Heart left ventricle (tissue), 16 donors: ENCODE results near the gene KLF7. TPM values are rescaled to one million over a fixed set of nuclear protein-coding genes. Genes with fewer than 3 reads are reported as not detected.

Experiments used
- ATAC-seq, 4 donors: fragments of 200-7000 bp; cut with Tn5 transposase; one replicate each; pipeline ENCODE4 v1.9.1; 2020 to 2022; ENCODE audit warnings: moderate library complexity in 4 of 4, mild to moderate bottlenecking in 3 of 4, moderate number of reproducible peaks in 1 of 4
- DNase-seq, 5 donors: peaks; one replicate each; pipeline ENCODE4 v3.0.0-alpha.2; 2020
- H3K27ac ChIP-seq, 12 donors: fragments of 200-600 bp; sonication (generic) in 4 of 12; one replicate each; pipeline versions ENCODE4 v1.5.0 to v1.8.0; 2016 to 2022; ENCODE audit warnings: mild to moderate bottlenecking in 2 of 12
- H3K27me3 ChIP-seq, 9 donors: fragments of 200-600 bp; sonication (generic) in 2 of 9; one replicate each; pipeline versions ENCODE4 v1.5.1 to v1.8.0; 2016 to 2022; ENCODE audit warnings: mild to moderate bottlenecking in 3 of 9
- H3K36me3 ChIP-seq, 9 donors: fragments of 200-600 bp; sonication (generic) in 2 of 9; one replicate each; pipeline versions ENCODE4 v1.5.0 to v1.8.0; 2018 to 2022; ENCODE audit warnings: mild to moderate bottlenecking in 2 of 9
- H3K4me1 ChIP-seq, 12 donors: fragments of 200-600 bp; sonication (generic) in 4 of 12; one replicate each; pipeline versions ENCODE4 v1.5.0 to v1.8.0; 2016 to 2022; ENCODE audit warnings: mild to moderate bottlenecking in 3 of 12
- H3K4me3 ChIP-seq, 12 donors: fragments of 200-600 bp; sonication (generic) in 4 of 12; one replicate each; pipeline versions ENCODE4 v1.5.0 to v1.8.0; 2017 to 2022; ENCODE audit warnings: mild to moderate bottlenecking in 9 of 12, moderate library complexity in 4 of 12
- H3K9me3 ChIP-seq, 12 donors: fragments of 200-600 bp; sonication (generic) in 4 of 12; one replicate each; pipeline versions ENCODE4 v1.5.0 to v1.8.0; 2016 to 2022; ENCODE audit warnings: mild to moderate bottlenecking in 1 of 12
- CTCF ChIP-seq, 12 donors: fragments of 200-600 bp; sonication (generic) in 4 of 12; IDR thresholded peaks; one replicate each; pipeline versions ENCODE4 v1.5.0 to v1.8.0; 2018 to 2022; ENCODE audit warnings: antibody characterized with exemption in 12 of 12, mild to moderate bottlenecking in 5 of 12
- POLR2A ChIP-seq, 2 donors: fragments of 450-650 bp; IDR thresholded peaks; one replicate each; pipeline ENCODE4 v1.6.1; 2017; ENCODE audit warnings: antibody characterized with exemption in 2 of 2, mild to moderate bottlenecking in 2 of 2, moderate library complexity in 2 of 2
- WGBS, 4 donors: extraction: QIAGEN DNeasy Blood & Tissue Kit in 2 of 4; methylation state at CpG; one replicate each; pipeline versions ENCODE4 v1.1.5 to v1.1.7; 2013 to 2018; 5-methylcytosine and 5-hydroxymethylcytosine counted together
- intact Hi-C, 10 donors: fragments of 100-400 bp; cut with DNase I; formaldehyde crosslinking; loops; one replicate each; pipeline versions ENCODE4 v1.11.1 to v1.14.2; 2022
- polyA plus RNA-seq, 2 donors: library from polyadenylated mRNA; stranded (reverse); fragments of 200-250 nt; gene quantifications; one replicate each; pipeline ENCODE4 v1.2.3, GENCODE V29; 2013
- total RNA-seq, 9 donors: library from RNA; depleted of rRNA in 2 of 9; stranded (reverse); fragments of >200 nt in 2 of 9; fragmentation: NEBNext Ultra II Directional in 3 of 9; extraction: Animal tissue kit (Norgen Biotek cat#: 25700) in 3 of 9; gene quantifications; one replicate each; pipeline versions ENCODE4 v1.1.0 to v1.2.4, GENCODE V29; 2016 to 2023
- donor health status: ischemic (EF 13 %, LVEDD 7.1; RV severe dilation, severe dysfunction).
- donor health status: healthy with polysubstance abuse.
- donor health status: DM: no; HTN: yes; CAD: no.
- donor health status: DM: no; HTN: no; CAD: no.
- donor health status: ischemic (EF 25% LVEDD 6.9; RV normal size, moderate dysfunction).
- donor health status: ischemic (EF 25% LVEDD 5.7; RV mildly dilated, moderate dysfunction).
- donor health status: healthy.
- donor health status: DM: yes; HTN: yes; CAD: no.
- donor health status: ischemic (EF 35%, LVEDD 5.7; RV mildly dilated, moderate dysfunction).
- donor health status: nonischemic (EF 11% LVEDD 7.7; RV severe dilation, severe dysfunction).
- donor health status: DM: yes; HTN: yes; CAD: no.
- donor health status: PGD.
- donor health status: ischemic (EF 29% LVEDD 5.4; RV normal size, mild dysfunction).
- donor health status: nonischemic (EF 23%, LVEDD 6.1; RV moderate dilation, normal function).

The KLF7 gene
- total and polyA plus RNA-seq, 11 donors = 5.0 to 49.8 (median 26.2) TPM

DNA sequence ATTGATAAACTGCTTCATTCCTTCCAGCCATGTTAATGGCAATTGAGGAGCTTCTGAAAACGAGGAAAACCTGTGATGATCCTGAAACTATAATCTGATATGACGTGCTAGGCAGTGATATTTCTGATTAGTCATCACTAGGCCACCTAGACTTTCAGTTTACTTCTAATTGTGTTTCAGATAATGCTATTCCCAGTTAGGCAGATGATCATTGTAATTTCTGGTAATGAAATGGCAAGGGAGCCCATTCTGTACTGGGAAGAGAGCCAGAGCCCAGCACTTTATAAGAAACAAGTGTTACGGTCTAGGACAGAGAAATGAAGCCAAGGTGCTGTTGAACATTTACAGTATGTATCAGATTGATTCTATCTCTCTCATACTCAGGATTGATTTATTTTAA lies 120.2 kb downstream of the KLF7 start:
- no peak for ATAC-seq
- no peak for DNase-seq
- TF ChIP-seq POLR2A (IDR thresholded peaks at IDR 0.05) (no peak), CTCF (IDR thresholded peaks at IDR 0.05) (no peak)
- H3K36me3 ChIP-seq = no peaks in the 10 kb centered on the region
- H3K27me3 ChIP-seq = no peaks in the 10 kb centered on the region
- no peaks in the 10 kb centered on the region for H3K9me3 ChIP-seq
- intact Hi-C loops = loop anchor here in 8 of 10 donors (5.0 to 10.0 kb wide), 4 partner anchors 119 to 429 kb away; partner anchors contain the start of gene KLF7 (in 1 of the 8)
- 73 to 86% (median 84%) methylated on average over 3 of the region's 3 CpGs for WGBS, 4 donors
- H3K4me1 ChIP-seq = peaks cover 0 to 25% (median 6%) of the 10 kb centered on the region in 12 donors
- no peak overlapping the region for H3K27ac ChIP-seq
- H3K4me3 ChIP-seq = no peak overlapping the region

DNA sequence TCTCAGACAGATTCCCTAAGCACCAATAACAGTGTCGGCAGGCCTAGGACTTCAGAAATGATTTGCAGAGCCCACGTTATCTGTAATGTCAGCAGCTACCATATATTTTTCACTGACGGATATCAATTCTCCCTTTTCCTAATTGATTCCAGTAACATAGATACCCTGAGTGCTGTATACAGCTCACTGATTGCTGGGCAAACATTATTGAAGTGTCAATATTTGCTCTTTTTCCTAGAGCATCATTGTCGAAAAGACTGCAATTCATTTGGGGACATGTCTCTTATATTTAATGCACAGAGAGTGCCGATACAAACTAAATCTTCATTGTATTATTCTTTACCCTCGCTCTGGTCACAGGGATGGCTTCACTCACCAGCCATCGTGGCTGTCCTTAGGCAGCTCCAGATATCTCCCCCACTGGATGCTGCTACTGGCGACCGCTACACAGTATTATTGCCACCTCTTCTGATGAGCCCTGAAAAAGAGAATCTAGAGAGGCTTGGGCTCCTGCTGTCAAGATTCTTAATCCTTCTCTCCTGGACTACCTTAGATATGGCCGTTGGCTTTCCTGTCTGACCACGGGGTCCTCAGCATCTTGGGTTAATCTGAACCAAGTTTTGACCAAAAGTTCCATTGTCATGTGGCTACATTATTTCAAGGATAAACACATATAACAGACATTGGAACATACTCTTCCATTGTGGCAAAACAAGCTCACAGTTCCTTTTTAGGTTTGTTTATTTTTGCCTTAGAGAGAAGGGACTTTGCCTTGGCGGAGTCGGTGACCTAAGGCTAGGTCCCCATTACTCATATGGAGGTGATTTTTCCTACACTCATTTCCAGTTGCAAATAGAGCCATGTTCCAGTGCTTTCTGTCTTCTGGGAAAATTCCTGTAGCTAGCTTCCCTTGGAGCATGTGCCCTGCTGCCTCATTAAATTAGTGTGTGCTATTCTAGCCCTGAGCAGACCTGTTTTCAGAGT lies 121.1 kb downstream of the KLF7 start:
- intact Hi-C loops = loop anchor here in 8 of 10 donors (5.0 to 10.0 kb wide), 5 partner anchors 120 to 430 kb away; partner anchors contain the start of gene KLF7 (in 1 of the 8)
- WGBS, 4 donors = 96% methylated on average over 13 of the region's 13 CpGs
- H3K4me3 ChIP-seq = no peak overlapping the region

DNA sequence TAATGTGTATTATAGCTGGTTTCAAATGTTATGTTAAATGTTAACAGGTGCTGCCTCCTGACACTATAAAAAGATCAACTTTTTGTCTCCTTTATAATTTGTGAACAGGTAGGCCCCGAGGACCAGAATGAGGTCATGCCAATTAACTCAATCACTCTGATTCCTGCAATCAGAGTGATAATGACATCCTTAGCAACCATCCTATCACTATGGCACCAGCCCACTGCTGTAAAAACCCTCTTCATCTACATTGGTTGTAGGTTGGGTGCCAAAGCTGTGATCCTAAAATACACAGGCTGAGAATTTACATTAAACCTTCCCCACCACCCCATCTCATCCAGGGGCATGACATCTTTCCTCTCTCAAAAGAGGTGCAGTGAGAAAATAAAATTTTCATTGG lies 122.9 kb downstream of the KLF7 start:
- 68 to 86% (median 81%) methylated on average over 1 of the region's 1 CpG for WGBS, 4 donors
- Histone ChIP-seq H3K9me3 (no peaks in the 10 kb centered on the region), H3K27ac (no peak overlapping the region), H3K4me1 (peaks cover 0 to 36% (median 6%) of the 10 kb centered on the region in 12 donors), H3K4me3 (no peak overlapping the region), H3K27me3 (no peaks in the 10 kb centered on the region), H3K36me3 (no peaks in the 10 kb centered on the region)
- ATAC-seq (no peak), DNase-seq (no peak)
- intact Hi-C loops = loop anchor here in 6 of 10 donors (5.0 to 10.0 kb wide), 4 partner anchors 122 to 432 kb away; partner anchors contain the start of gene KLF7 (in 1 of the 6)
- no peak for TF ChIP-seq POLR2A (IDR thresholded peaks at IDR 0.05)
- no peak for TF ChIP-seq CTCF (IDR thresholded peaks at IDR 0.05)

More for the DNA sequence above, 121.1 kb downstream of the KLF7 start:
- H3K27me3 ChIP-seq = no peaks in the 10 kb centered on the region
- H3K36me3 ChIP-seq = no peaks in the 10 kb centered on the region
- no peak for TF ChIP-seq CTCF (IDR thresholded peaks at IDR 0.05)
- DNase-seq = no peak
- H3K27ac ChIP-seq = no peak overlapping the region
- no peak for ATAC-seq
- peaks cover 0 to 28% (median 6%) of the 10 kb centered on the region in 12 donors for H3K4me1 ChIP-seq
- H3K9me3 ChIP-seq = no peaks in the 10 kb centered on the region
